ENCODE results near the gene GC. TPM values are rescaled to one million over a fixed set of nuclear protein-coding genes. Genes with fewer than 3 reads are reported as not detected.

GC gene
- total RNA-seq, 2 experiments from 2014 or later: not detected

Other genes with a start within 250 kb of the GC start
- gene NPFFR2, start 247.9 kb upstream of the GC start, total RNA-seq: not detected

All from activated naive CD8-positive, alpha-beta T cell treated with anti-CD3 and anti-CD28 coated beads, Interleukin-2, amount 10 ng/mL, durations not matched to agents 7 days and 5 days (primary cell).